ENCODE data around the gene RCSD1.

- no peak for TF ChIP-seq CTCF (conservative IDR thresholded peaks at IDR 0.05; ENCODE audit: low read length)
- TF ChIP-seq EZH2phosphoT487 (IDR thresholded peaks at IDR 0.05; ENCODE audit: borderline replicate concordance): no peak
These were observed 41.9 kb downstream of the RCSD1 start for GRCh38 chr1:167671727-167672511.
